Measurements from ENCODE around the gene USP6NL. TPM values are rescaled to one million over a fixed set of nuclear protein-coding genes. Genes with fewer than 3 reads are reported as not detected.
"Not testable (repeated sequence)": the region's sequence is repeated elsewhere in the genome, so short reads cannot be mapped to it uniquely, and the experiment has no call there.

USP6NL gene
- polyA plus RNA-seq, 2 donors: 26.8 to 28.3 TPM

GRCh38 chr10:11639849-11640764 lies 28.7 kb upstream of the USP6NL start:
- Histone ChIP-seq H3K4me1 (ENCODE audit: control insufficient read depth in 2 of 2, insufficient read depth in 2 of 2, low read length in 1 of 2) (no peaks in the 10 kb centered on the region), H3K4me3 (ENCODE audit: low read depth in 1 of 2, low read length in 2 of 2) (no peak overlapping the region), H3K9me3 (ENCODE audit: control insufficient read depth in 2 of 2, insufficient read depth in 1 of 2, low read depth in 1 of 2, low read length in 1 of 2) (peaks cover 0 to 3% of the 10 kb centered on the region in 2 donors), H3K36me3 (ENCODE audit: control insufficient read depth in 2 of 2, insufficient read depth in 2 of 2, low read length in 1 of 2) (no peaks in the 10 kb centered on the region), H3K27ac (ENCODE audit: low read depth in 2 of 2, low read length in 1 of 2) (no peak overlapping the region), H3K27me3 (ENCODE audit: control insufficient read depth in 1 of 2, insufficient read depth in 2 of 2, low read length in 2 of 2) (no peaks in the 10 kb centered on the region)
- WGBS, 2 donors: 80 to 85% methylated on average over 14 of the region's 14 CpGs

DNA sequence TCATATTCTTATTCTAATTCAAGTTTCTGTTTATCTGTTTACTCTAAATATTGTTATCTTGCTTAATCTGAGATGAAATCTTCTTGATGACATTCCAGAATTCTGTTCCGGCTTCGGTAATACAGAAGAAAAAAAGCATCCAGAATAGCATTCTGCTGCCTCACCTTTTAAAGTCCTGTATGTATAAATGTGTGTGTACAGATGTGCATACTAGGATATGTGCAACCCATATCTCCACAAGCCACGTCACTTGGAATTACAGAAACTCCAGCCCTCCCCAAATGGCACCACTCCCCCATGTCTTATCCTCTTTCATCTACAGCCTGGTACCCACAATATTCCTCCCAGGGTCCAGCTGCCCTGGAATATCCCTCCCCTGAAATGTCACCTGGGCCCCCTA lies 27.9 kb upstream of the USP6NL start:
- Histone ChIP-seq H3K27me3 (ENCODE audit: control insufficient read depth in 1 of 2, insufficient read depth in 2 of 2, low read length in 2 of 2) (no peaks in the 10 kb centered on the region), H3K4me3 (ENCODE audit: low read depth in 1 of 2, low read length in 2 of 2) (no peak overlapping the region), H3K4me1 (ENCODE audit: control insufficient read depth in 2 of 2, insufficient read depth in 2 of 2, low read length in 1 of 2) (no peaks in the 10 kb centered on the region), H3K27ac (ENCODE audit: low read depth in 2 of 2, low read length in 1 of 2) (no peak overlapping the region), H3K36me3 (ENCODE audit: control insufficient read depth in 2 of 2, insufficient read depth in 2 of 2, low read length in 1 of 2) (no peaks in the 10 kb centered on the region), H3K9me3 (ENCODE audit: control insufficient read depth in 2 of 2, insufficient read depth in 1 of 2, low read depth in 1 of 2, low read length in 1 of 2) (peaks cover 0 to 3% of the 10 kb centered on the region in 2 donors)
- 85 to 86% methylated on average over 3 of the region's 3 CpGs for WGBS, 2 donors

DNA sequence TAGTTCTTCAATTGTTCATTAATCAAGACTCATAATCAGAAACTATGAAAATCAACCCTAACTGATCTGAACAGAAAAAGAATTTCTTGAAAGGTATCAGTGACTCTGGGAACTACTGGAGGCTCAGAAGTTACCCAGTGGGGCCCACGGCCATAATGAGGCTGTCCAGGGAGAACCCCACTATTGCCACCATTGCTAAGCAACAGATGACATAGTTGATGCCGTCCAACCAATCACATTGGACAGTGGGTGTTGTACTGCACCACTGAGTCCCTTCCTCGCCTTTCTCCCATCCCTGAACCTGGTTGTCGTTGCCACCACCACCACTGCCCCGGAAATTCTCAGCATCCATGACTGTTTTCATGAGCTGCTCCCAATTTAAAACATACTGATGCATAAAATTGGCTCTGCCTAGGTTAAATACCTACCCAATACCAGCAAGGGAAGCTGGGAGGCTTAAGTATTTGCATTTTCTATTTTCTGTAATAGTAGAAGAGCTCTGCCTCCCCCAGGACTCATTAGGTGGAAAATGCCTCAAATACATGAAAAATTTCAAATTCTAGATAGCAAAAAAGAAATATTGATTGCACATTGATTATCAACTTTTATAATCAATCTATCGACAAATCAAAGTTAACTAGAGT lies 26.7 kb upstream of the USP6NL start:
- WGBS, 2 donors: 90 to 93% methylated on average over 6 of the region's 6 CpGs
- Histone ChIP-seq H3K9me3 (ENCODE audit: control insufficient read depth in 2 of 2, insufficient read depth in 1 of 2, low read depth in 1 of 2, low read length in 1 of 2) (peaks cover 0 to 3% of the 10 kb centered on the region in 2 donors), H3K27me3 (ENCODE audit: control insufficient read depth in 1 of 2, insufficient read depth in 2 of 2, low read length in 2 of 2) (no peaks in the 10 kb centered on the region), H3K4me1 (ENCODE audit: control insufficient read depth in 2 of 2, insufficient read depth in 2 of 2, low read length in 1 of 2) (no peaks in the 10 kb centered on the region), H3K4me3 (ENCODE audit: low read depth in 1 of 2, low read length in 2 of 2) (no peak overlapping the region), H3K27ac (ENCODE audit: low read depth in 2 of 2, low read length in 1 of 2) (no peak overlapping the region), H3K36me3 (ENCODE audit: control insufficient read depth in 2 of 2, insufficient read depth in 2 of 2, low read length in 1 of 2) (no peaks in the 10 kb centered on the region)

GRCh38 chr10:11636697-11637303 lies 25.4 kb upstream of the USP6NL start:
- Histone ChIP-seq H3K9me3 (ENCODE audit: control insufficient read depth in 2 of 2, insufficient read depth in 1 of 2, low read depth in 1 of 2, low read length in 1 of 2) (no peaks in the 10 kb centered on the region), H3K27ac (ENCODE audit: low read depth in 2 of 2, low read length in 1 of 2) (no peak overlapping the region), H3K4me3 (ENCODE audit: low read depth in 1 of 2, low read length in 2 of 2) (no peak overlapping the region), H3K4me1 (ENCODE audit: control insufficient read depth in 2 of 2, insufficient read depth in 2 of 2, low read length in 1 of 2) (no peaks in the 10 kb centered on the region), H3K27me3 (ENCODE audit: control insufficient read depth in 1 of 2, insufficient read depth in 2 of 2, low read length in 2 of 2) (no peaks in the 10 kb centered on the region), H3K36me3 (ENCODE audit: control insufficient read depth in 2 of 2, insufficient read depth in 2 of 2, low read length in 1 of 2) (no peaks in the 10 kb centered on the region)
- WGBS, 2 donors: 87 to 90% methylated on average over 4 of the region's 4 CpGs

DNA sequence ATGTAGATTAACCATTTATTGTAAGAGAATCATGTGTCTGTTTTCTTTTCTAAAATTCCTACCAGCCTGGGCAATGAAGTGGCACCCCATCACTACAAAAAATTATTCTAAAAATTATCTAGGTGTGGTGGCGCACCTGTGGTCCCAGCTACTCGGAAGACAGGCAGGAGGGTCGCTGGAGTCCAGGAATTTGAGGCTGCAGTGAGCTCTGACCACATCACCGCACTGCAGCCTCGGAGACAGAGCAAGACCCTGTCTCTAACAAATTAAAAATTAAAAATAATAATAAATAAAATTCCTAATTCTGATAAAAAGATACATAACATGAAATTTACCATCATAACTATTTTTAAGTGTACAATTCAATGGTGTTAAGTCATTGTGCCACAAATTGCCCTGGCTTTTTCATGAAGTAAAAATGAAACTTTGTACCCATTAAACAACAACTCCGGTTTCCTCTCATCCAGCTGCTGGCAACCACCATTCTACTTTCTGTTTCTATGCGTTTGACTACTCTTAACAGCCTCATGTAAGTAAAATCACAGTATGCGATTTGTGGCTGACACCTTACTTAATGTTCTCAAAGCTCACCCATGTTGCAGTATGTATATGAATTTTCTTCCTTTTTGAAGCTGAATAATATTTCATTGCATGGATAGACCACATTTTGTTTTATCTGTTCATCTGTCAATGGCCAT lies 20.6 kb upstream of the USP6NL start:
- Histone ChIP-seq H3K36me3 (ENCODE audit: control insufficient read depth in 2 of 2, insufficient read depth in 2 of 2, low read length in 1 of 2) (no peaks in the 10 kb centered on the region), H3K4me3 (ENCODE audit: low read depth in 1 of 2, low read length in 2 of 2) (no peak overlapping the region), H3K4me1 (ENCODE audit: control insufficient read depth in 2 of 2, insufficient read depth in 2 of 2, low read length in 1 of 2) (no peaks in the 10 kb centered on the region), H3K9me3 (ENCODE audit: control insufficient read depth in 2 of 2, insufficient read depth in 1 of 2, low read depth in 1 of 2, low read length in 1 of 2) (no peaks in the 10 kb centered on the region), H3K27ac (ENCODE audit: low read depth in 2 of 2, low read length in 1 of 2) (no peak overlapping the region), H3K27me3 (ENCODE audit: control insufficient read depth in 1 of 2, insufficient read depth in 2 of 2, low read length in 2 of 2) (no peaks in the 10 kb centered on the region)
- WGBS, 2 donors: 69 to 78% methylated on average over 8 of the region's 8 CpGs

DNA sequence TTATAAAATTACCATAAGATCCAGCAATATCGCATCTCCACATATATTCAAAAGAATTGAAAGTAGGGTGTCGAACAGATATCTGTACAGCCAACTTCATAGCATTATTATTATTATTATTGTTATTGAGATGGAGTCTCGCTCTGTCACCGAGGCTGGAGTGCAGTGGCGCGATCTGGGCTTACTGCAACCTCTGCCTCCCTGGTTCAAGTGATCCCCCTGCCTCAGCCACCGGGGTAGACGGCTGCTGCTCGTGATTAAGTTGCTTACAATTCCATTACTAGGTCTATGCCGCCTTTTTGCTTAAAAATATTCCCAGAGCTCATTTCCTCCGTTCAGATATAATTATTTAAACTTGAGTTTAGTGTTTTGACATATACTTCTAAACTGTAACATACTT lies 19.8 kb upstream of the USP6NL start:
- Histone ChIP-seq H3K4me1 (ENCODE audit: control insufficient read depth in 2 of 2, insufficient read depth in 2 of 2, low read length in 1 of 2) (no peaks in the 10 kb centered on the region), H3K9me3 (ENCODE audit: control insufficient read depth in 2 of 2, insufficient read depth in 1 of 2, low read depth in 1 of 2, low read length in 1 of 2) (no peaks in the 10 kb centered on the region)
- WGBS, 2 donors: 89 to 91% methylated on average over 11 of the region's 11 CpGs

GRCh38 chr10:11629731-11630130 lies 18.3 kb upstream of the USP6NL start:
- 91 to 92% methylated on average over 6 of the region's 6 CpGs for WGBS, 2 donors

More for the DNA sequence above, 19.8 kb upstream of the USP6NL start:
- no peak overlapping the region for H3K27ac ChIP-seq (ENCODE audit: low read depth in 2 of 2, low read length in 1 of 2)
- no peaks in the 10 kb centered on the region for H3K36me3 ChIP-seq (ENCODE audit: control insufficient read depth in 2 of 2, insufficient read depth in 2 of 2, low read length in 1 of 2)
- H3K27me3 ChIP-seq (ENCODE audit: control insufficient read depth in 1 of 2, insufficient read depth in 2 of 2, low read length in 2 of 2): no peaks in the 10 kb centered on the region
- H3K4me3 ChIP-seq (ENCODE audit: low read depth in 1 of 2, low read length in 2 of 2): no peak overlapping the region

GRCh38 chr10:11627941-11628340 lies 16.5 kb upstream of the USP6NL start:
- H3K27ac ChIP-seq (ENCODE audit: low read depth in 2 of 2, low read length in 1 of 2); H3K27me3 ChIP-seq (ENCODE audit: control insufficient read depth in 1 of 2, insufficient read depth in 2 of 2, low read length in 2 of 2); H3K9me3 ChIP-seq (ENCODE audit: control insufficient read depth in 2 of 2, insufficient read depth in 1 of 2, low read depth in 1 of 2, low read length in 1 of 2); H3K4me3 ChIP-seq (ENCODE audit: low read depth in 1 of 2, low read length in 2 of 2); H3K4me1 ChIP-seq (ENCODE audit: control insufficient read depth in 2 of 2, insufficient read depth in 2 of 2, low read length in 1 of 2); H3K36me3 ChIP-seq (ENCODE audit: control insufficient read depth in 2 of 2, insufficient read depth in 2 of 2, low read length in 1 of 2): not testable (repeated sequence)
- 71 to 81% methylated on average over 8 of the region's 8 CpGs for WGBS, 2 donors

More at GRCh38 chr10:11629731-11630130, 18.3 kb upstream of the USP6NL start:
- Histone ChIP-seq H3K9me3 (ENCODE audit: control insufficient read depth in 2 of 2, insufficient read depth in 1 of 2, low read depth in 1 of 2, low read length in 1 of 2) (no peaks in the 10 kb centered on the region), H3K4me3 (ENCODE audit: low read depth in 1 of 2, low read length in 2 of 2) (no peak overlapping the region), H3K36me3 (ENCODE audit: control insufficient read depth in 2 of 2, insufficient read depth in 2 of 2, low read length in 1 of 2) (no peaks in the 10 kb centered on the region), H3K27me3 (ENCODE audit: control insufficient read depth in 1 of 2, insufficient read depth in 2 of 2, low read length in 2 of 2) (no peaks in the 10 kb centered on the region), H3K4me1 (ENCODE audit: control insufficient read depth in 2 of 2, insufficient read depth in 2 of 2, low read length in 1 of 2) (no peaks in the 10 kb centered on the region), H3K27ac (ENCODE audit: low read depth in 2 of 2, low read length in 1 of 2) (no peak overlapping the region)

GRCh38 chr10:11626071-11626470 lies 14.6 kb upstream of the USP6NL start:
- H3K4me1 ChIP-seq (ENCODE audit: control insufficient read depth in 2 of 2, insufficient read depth in 2 of 2, low read length in 1 of 2): no peaks in the 10 kb centered on the region
- no peak overlapping the region for H3K27ac ChIP-seq (ENCODE audit: low read depth in 2 of 2, low read length in 1 of 2)
- H3K9me3 ChIP-seq (ENCODE audit: control insufficient read depth in 2 of 2, insufficient read depth in 1 of 2, low read depth in 1 of 2, low read length in 1 of 2): no peaks in the 10 kb centered on the region
- H3K36me3 ChIP-seq (ENCODE audit: control insufficient read depth in 2 of 2, insufficient read depth in 2 of 2, low read length in 1 of 2): no peaks in the 10 kb centered on the region
- WGBS, 2 donors: 76 to 81% methylated on average over 3 of the region's 3 CpGs
- no peak overlapping the region for H3K4me3 ChIP-seq (ENCODE audit: low read depth in 1 of 2, low read length in 2 of 2)
- no peaks in the 10 kb centered on the region for H3K27me3 ChIP-seq (ENCODE audit: control insufficient read depth in 1 of 2, insufficient read depth in 2 of 2, low read length in 2 of 2)
